GM12878 (cell line): ENCODE results near the gene C10orf90.
"Not testable (repeated sequence)": the region's sequence is repeated elsewhere in the genome, so short reads cannot be mapped to it uniquely, and the experiment has no call there.

ENCODE experiments used
- ASH2L ChIP-seq: fragments of 300-600, 200-600 bp; sonication (generic); IDR thresholded peaks from 2 replicates; pipeline ENCODE4 v1.6.1; 2017; ENCODE audit warnings: low read depth, mild to moderate bottlenecking, borderline replicate concordance
- BHLHE40 ChIP-seq, 2 experiments: fragments of 450-650 bp in 1 of 2; IDR thresholded peaks; 2 replicates each; pipeline ENCODE4 v1.6.1; 2011 to 2017; ENCODE audit warnings: low read depth in 2 of 2, borderline replicate concordance in 1 of 2, improper control_type of control experiment in 1 of 2, low read length in 1 of 2, mild to moderate bottlenecking in 1 of 2
- CREM ChIP-seq: IDR thresholded peaks from 2 replicates; pipeline ENCODE4 v1.6.1; 2014; ENCODE audit warnings: antibody characterized with exemption, low read depth
- CTCF ChIP-seq, 3 experiments: IDR thresholded peaks in 2 of 3; conservative IDR thresholded peaks in 1 of 3; 2 replicates each; pipeline ENCODE4 v1.5.1; 2011; ENCODE audit warnings: low read depth in 3 of 3, low read length in 3 of 3, mild to moderate bottlenecking in 3 of 3, control low read depth in 2 of 3, moderate library complexity in 2 of 3, inconsistent platforms in 1 of 3, mixed read lengths in 1 of 3; ENCODE audit not compliant: control insufficient read depth in 2 of 3, insufficient read depth in 1 of 3; ENCODE audit errors: extremely low read depth in 1 of 3
- EZH2 ChIP-seq: IDR thresholded peaks from 2 replicates; pipeline ENCODE4 v1.6.1; 2012; ENCODE audit warnings: low read depth, mild to moderate bottlenecking, control low read depth, inconsistent platforms, low read length, borderline replicate concordance; ENCODE audit not compliant: control insufficient read depth
- FOXK2 ChIP-seq: fragments of 450-650 bp; IDR thresholded peaks from 2 replicates; pipeline ENCODE4 v1.6.1; 2017; ENCODE audit warnings: mild to moderate bottlenecking, moderate library complexity
- HDAC2 ChIP-seq: fragments of 200-600 bp; sonication (generic); IDR thresholded peaks from 2 replicates; pipeline ENCODE4 v1.6.1; 2017
- LARP7 ChIP-seq: fragments of 450-650 bp; IDR thresholded peaks from 2 replicates; pipeline ENCODE4 v1.6.1; 2017; ENCODE audit warnings: mild to moderate bottlenecking
- MAX ChIP-seq: IDR thresholded peaks from 2 replicates; pipeline ENCODE4 v1.6.1; 2012; ENCODE audit warnings: low read depth, low read length, improper control_type of control experiment
- NFIC ChIP-seq: IDR thresholded peaks from 2 replicates; pipeline ENCODE4 v1.6.1; 2012; ENCODE audit warnings: low read depth, mild to moderate bottlenecking, inconsistent platforms, low read length, moderate library complexity
- REST ChIP-seq: IDR thresholded peaks from 2 replicates; pipeline ENCODE4 v1.6.1; 2012; ENCODE audit warnings: mild to moderate bottlenecking, low read depth, low read length
- RFX5 ChIP-seq: IDR thresholded peaks from 2 replicates; pipeline ENCODE4 v1.6.1; 2011; ENCODE audit warnings: low read depth, low read length, improper control_type of control experiment
- TCF12 ChIP-seq: IDR thresholded peaks from 2 replicates; pipeline ENCODE4 v1.6.1; 2011; ENCODE audit warnings: low read depth, mild to moderate bottlenecking, low read length

- TF ChIP-seq CTCF (IDR thresholded peaks at IDR 0.05 in 2 of 3, conservative IDR thresholded peaks at IDR 0.05 in 1 of 3; ENCODE audit: control insufficient read depth in 2 of 3, extremely low read depth in 1 of 3, insufficient read depth in 1 of 3, low read depth in 3 of 3, low read length in 3 of 3); RFX5; BHLHE40 (IDR thresholded peaks at IDR 0.05; ENCODE audit: borderline replicate concordance in 1 of 2, low read depth in 2 of 2, low read length in 1 of 2); ASH2L; FOXK2; HDAC2; NFIC; CREM; EZH2; MAX; REST; LARP7; TCF12: not testable (repeated sequence)
These were observed 119.9 kb downstream of the C10orf90 start for GRCh38 chr10:126550586-126550985.
